ENCODE measurements around the gene SLC44A4.
"Not testable (repeated sequence)": the region's sequence is repeated elsewhere in the genome, so short reads cannot be mapped to it uniquely, and the experiment has no call there.

The SLC44A4 gene

DNA sequence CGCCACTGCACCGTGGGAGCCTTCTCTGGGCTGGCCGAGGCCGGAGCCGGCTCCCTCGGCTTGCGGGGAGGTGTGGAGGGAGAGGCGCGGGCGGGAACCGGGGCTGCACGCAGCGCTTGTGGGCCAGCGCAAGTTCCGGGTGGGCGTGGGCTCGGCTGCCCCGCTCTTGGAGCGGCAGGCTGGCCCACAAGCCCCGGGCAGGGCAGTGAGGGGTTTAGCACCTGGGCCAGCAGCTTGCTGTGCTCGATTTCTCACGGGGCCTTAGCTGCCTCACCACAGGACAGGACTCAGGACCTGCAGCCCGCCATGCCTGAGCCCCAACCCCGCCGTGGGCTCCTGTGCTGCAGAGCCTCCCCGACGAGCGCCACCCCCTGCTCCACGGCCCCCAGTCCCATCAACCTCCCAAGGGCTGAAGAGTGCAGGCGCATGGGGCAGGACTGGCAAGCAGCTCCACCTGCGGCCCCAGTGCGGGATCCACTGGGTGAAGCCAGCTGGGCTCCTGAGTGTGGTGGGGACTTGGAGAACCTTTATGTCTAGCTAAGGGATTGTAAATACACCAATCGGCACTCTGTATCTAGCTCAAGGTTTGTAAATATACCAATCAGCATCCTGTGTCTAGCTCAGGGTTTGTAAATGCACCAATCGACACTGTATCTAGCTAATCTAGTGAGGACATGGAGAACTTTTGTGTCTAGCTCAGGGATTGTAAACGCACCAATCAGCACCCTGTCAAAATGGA lies 26.6 kb downstream of the SLC44A4 start:
- DNase-seq: not testable (repeated sequence)

DNA sequence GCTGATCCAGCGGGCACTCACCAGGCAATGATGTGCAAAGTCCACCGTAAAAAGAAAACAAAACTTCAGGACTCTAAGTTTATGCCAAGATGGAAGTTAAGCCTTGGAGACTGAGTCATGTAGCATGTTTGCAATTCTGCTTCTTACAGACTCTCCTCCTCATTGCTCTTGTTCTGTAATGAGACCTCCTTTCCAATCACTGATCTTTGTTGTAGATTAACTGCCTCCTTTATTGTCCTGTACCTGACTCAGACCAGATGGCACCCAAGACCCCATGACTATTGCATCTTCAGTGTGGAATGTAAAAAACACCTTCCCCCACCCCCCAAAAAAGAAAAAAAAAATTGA lies 27.3 kb downstream of the SLC44A4 start:
- no peak for DNase-seq

DNA sequence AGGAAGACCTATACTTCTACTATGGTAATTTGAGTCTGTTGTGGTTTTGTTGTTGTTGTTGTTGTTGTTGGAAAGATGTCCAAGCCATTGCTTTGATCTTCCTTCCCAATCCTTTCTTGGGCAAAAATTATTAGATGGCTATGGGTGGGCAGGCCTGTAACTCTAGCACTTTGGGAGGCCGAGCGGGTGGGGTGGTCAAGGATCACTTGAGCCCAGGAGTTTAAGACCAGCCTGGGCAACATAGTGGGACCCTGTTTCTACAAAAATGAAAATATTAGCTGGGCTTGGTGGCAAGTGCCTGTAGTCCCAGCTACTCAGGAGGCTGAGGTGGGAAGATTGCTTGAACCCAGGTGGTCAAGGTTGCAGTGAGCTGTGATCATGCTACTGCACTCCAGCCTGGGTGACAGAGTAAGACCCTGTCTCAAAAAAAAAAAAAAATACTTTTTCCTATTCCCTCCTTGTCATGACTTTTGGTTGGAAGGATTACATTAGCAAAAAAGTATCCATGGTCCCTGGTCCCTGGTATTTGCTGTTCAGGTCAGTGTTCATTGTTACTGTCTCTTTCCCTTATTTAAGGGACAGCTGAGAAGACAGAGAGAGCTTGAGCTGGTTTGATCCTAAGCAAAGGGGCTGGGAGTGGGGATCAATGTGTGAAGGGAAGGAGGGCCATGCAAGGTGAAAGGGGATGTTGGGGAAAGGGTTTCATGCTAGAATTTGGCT lies 27.9 kb downstream of the SLC44A4 start:
- no peak for DNase-seq

DNA sequence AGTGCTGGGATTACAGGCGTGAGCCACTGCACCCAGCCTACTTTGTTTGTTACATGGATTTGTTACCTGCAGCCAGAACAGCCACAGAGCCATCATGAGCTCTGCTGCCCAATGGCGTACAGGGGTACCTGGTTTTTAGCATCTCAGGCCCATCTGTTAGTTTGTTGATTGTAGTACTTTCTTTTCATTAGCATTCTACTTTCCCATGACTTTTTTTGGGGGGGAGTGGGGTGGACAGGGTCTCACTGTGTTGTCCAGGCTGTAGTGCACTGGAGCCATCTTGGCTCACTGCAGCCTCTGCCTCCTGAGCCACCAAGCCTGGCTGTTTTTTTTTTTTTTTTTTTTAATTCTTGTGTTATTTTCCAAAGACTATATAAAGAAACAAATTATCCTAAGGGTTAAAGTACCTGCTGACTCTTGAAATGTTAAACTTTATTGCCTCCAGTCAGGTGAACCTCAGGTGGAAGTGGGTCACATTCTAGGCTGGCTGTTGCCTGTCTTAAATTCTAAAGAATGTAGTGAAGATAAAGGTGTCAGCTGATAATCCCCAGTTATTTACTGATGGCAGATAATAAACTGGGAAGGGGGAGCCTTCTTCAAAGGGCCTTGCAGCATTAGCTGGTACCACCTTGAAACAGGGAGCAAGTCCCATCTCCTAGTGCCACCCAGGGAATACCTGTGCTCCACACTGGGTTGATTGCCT lies 31.4 kb downstream of the SLC44A4 start:
- DNase-seq: no peak

DNA sequence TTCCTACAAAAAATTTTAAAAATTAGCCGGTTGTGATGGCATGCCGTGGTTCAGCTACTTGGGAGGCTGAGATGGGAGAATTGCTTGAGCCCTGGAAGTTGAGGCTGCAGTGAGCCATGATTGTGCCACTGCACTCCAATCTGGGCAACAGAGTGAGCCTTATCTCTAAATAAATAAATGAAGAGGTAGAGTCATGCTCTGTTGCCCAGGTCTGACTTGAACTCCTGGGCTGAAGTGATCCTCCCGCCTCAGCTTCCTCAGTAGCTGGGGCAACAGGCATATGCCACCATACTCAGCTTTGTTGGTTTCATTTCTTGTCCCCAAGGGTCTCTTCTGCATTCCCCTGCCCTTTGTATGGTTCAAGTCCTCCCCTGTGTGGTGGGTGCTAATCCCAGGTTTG lies 34.3 kb downstream of the SLC44A4 start:
- DNase-seq: no peak

DNA sequence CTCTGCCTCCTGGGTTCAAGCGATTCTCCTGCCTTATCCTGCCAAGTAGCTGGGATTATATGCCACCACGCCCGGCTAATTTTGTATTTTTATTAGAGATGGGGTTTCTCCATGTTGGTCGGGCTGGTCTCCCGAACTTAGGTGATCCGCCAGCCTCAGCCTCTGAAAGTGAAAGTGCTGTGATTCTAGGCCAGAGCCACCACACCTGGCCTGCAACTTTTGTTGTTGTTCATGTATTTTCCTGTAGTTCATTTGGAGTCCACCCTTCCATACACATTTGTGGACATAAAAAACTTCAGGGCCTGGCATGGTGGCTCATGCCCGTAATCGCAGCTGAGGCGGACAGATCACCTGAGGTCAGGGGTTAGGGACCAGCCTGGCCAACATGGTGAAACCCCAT lies 36.7 kb downstream of the SLC44A4 start:
- no peak for DNase-seq

DNA sequence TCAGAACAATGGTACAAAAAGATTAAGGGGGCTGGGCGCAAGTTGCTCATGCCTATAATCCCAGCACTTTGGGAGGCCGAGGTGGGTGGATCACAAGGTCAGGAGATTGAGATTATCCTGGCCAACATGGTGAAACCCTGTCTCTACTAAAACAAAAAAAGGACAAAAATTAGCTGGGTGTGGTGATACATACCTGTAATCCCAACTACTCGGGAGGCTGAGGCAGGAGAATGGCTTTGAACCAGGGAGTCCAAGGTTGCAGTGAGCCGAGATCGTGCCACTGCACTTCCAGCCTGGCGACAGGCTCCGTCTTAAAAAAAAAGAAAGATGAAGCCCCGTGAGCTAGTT lies 39.0 kb downstream of the SLC44A4 start:
- DNase-seq: not testable (repeated sequence)

DNA sequence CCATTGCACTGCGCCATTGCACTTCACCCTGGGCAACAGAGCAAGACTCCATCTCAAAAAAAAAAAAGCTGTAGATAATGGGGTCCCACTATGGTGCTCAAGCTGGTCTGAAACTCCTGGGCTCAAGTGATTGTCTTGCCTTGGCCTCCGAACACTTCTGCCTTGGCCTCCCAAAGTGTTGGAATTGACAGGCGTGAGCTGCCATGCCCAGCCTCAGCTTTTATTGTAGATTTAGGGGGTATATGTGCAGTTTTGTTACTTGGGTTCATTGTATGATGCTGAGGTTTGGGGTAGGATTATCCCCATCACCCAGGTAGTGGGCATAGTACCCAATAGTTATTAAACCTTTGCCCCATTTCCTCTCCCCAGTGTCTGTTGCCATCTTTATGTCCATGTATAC lies 39.8 kb downstream of the SLC44A4 start:
- no peak for DNase-seq

DNA sequence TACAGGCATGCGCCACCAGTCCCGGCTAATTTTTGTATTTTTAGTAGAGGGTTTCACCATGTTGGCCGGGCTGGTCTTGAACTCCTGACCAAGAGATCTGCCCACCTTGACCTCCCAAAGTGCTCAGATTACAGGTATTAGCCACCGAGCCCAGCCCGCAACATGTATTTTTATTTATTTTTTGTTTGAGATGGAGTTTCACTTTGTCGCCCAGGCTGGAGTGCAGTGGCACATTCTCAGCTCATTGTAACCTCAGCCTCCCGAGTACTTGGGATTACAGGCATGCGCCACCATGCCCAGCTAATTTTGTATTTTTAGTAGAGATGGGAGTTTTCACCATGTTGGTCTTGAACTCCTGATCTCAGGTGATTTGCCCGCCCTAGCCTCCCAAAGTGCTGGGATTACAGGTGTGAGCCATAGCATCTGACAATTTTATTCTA lies 40.7 kb downstream of the SLC44A4 start:
- DNase-seq: not testable (repeated sequence)

DNA sequence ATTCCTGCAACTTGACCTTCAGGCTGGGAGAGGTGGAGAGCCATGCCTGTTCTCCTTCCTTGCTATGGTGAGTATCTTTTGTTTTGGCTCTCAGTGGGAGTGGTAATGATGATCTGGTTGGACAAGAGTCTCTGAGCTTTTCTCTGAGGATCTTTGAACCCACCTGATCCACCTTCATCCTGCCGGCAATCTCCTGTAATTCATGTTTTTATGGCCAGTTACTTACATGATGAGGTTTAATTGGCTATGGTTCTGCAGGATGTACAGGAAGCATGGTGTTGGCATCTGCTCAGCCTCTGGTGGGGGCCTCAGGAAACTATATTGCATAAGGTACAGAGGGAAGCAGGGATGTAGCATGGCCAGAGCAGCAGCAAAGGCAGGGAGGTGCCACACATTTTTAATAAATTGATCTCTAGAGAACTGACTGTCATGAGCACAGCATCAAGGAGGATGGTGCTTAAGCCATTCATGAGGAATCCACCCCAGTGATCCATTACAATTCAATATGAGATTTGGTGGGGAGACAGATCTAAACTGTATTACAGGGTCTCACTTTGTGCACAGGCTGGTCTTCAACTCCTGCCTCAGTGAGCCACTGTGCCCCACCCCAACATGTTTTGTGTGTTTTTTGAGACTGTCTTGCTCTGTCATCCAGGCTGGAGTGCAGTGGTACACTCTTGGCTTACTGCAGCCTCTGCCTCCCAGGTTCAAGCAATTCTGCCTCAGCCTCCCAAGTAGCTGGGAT lies 41.3 kb downstream of the SLC44A4 start:
- no peak for DNase-seq

DNA sequence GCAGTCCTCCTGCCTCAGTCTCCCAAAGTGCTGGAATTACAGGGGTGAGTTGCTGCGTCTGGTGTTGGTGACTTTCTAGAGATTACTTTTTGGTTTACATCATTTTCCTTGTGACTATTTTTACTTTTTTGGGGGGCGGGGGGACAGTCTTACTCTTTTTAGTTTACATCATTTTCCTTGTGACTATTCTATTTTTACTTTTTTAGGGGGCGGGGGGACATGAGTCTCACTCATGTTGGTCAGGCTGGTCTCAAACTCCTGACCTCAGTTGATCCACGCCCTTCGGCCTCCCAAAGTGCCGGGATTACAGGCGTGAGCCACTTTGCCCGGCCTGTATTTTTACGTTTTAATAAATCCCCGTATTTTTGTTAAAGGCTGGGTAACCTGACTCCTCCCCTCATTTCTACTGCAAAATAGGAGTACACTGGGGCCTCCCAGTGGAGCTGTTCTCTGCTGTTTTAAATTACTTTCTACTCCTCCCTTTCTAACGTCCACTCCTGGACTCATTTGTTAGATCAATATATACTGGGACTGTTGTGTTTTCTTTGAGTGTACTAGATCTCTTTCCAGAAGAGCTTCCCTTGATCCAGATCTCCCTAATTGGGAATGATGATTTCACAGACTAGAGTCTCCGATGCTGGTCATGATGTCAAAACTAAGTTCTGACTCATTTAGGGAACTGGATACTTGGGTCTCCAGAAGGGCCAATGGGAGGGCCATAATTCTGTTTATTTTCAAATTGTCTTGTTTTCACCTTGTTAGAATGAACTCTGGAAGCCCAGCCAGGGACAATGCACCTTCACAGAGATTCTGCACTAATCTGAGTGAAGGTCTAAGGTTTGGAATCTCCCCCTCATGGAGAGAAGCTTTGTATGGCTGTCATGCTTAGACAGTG lies 42.1 kb downstream of the SLC44A4 start:
- peak; percentile 75 for DNase-seq

DNA sequence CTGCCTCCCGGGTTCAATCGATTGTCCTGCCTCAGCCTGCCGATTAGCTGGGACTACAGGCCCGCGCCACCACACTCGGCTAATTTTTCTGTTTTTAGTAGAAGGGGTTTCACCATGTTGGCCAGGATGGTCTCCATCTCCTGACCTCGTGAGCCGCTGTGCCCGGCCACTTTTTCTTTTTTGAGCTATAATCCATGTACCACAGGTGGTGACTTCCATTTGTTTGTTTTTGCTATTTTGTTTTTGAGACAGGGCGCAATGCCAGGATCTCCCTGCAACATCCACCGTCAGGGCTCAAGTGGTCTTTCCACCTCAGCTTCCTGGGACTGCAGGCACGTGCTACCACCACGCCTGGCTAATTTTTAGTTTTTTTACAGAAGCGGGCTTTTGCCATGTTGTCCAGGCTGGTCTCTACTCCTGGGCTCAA lies 42.7 kb downstream of the SLC44A4 start:
- no peak for DNase-seq

DNA sequence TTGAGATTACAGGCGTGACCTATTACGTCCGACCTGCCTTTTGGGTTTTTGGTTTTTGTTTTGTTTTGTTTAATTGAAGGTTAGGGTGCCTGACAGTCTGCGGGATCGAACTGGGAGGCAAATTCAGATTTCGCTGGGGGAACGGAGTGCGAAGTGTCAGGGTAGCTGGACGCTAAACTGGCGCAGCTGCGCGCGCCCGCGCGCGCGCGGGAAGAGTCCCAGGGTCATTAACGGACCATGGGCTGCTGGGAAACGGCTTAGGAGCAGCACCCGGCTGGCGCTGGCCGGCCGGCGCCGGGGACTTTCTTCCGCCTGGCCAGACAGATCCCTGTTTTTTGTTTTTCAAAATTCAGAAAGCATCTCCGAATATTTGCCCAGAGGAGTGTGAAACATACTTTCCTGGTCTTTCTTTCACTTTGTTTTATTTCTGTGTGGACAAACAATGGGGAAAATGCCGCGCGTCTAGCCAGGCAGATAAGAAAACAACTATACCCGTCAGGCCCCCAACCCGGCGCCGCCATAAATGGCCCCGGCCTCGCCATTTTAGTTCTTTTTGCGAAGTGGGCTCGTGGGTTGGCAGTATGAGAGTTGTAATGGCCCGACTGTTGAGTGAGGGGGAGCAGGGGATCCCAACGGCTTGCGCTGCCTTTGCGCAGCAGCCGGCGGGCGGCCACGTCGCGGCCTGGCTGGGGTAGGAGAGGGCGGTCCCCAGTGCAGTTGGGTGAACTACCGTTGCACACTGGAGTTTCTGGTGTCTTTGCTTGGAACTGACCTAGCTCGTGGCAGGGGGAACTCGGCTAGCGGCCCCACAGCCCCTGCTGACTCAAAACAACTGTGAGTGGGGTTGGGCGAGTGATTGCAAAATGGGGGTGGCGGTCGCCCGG lies 44.2 kb downstream of the SLC44A4 start:
- DNase-seq: peak; percentile 86

DNA sequence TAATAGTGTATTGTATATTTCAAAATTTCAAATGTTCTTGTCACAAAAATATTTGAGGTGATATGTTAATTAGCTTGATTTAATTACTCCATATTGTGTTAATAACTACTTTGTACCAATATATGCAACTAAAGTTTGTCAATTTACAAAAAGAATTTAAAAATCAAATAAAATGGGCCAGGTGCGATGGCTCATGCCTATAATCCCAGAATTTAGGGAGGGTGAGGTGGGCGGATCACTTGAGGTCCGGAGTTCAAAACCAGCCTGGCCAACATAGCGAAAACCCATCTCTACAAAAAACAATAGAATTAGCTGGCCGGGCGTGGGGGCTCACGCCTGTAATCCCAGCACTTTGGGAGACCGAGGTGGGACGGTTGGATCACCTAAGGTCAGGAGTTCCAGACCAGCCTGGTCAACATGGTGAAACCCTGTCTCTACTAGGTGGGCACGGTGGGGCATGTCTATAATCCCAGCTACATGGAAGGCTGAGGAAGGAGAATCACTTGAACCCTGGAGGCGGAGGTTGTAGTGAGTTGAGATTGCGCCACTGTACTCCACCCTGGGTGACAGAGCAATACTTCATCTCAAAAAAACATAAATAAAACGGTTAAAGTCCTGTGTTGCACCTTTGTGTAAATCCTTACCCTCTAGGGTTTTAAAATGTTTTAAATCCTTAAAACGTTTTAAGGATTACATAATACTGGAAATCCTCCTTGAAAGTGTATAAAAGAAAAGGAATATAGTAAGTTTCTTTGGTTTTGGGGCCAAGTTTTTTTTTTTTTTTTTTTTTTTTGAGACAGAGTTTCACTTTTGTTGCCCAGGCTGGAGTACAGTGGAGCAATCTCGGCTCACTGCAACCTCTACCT lies 47.2 kb downstream of the SLC44A4 start:
- DNase-seq: peak; percentile 80

DNA sequence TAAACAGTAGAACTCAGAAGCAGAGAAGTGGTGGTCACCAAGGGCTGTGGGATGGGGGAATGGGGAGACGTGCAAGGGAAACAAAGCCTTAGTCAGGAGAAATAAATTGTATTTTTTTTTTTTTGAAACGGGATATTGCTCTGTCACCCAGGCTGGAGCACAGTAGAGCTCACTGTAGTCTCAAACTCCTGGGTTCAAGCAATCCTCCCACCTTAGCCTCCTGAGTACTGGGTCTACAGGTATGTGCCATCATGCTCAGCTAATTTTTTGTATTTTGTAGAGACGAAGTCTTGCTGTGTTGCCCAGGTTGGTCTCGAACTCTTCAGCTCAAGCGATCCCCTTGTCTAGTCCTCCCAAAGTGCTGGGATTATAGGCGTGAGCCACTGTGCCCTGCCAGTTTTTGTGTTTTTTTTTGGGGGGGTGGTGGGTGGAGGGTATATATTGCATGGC lies 47.9 kb downstream of the SLC44A4 start:
- DNase-seq: no peak

DNA sequence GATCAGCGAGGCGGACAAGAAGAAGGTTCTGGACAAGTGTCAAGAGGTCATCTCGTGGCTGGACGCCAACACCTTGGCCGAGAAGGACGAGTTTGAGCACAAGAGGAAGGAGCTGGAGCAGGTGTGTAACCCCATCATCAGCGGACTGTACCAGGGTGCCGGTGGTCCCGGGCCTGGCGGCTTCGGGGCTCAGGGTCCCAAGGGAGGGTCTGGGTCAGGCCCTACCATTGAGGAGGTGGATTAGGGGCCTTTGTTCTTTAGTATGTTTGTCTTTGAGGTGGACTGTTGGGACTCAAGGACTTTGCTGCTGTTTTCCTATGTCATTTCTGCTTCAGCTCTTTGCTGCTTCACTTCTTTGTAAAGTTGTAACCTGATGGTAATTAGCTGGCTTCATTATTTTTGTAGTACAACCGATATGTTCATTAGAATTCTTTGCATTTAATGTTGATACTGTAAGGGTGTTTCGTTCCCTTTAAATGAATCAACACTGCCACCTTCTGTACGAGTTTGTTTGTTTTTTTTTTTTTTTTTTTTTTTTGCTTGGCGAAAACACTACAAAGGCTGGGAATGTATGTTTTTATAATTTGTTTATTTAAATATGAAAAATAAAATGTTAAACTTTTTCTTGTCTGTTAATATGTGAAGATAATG lies 49.0 kb downstream of the SLC44A4 start:
- peak; percentile 60 for DNase-seq

DNA sequence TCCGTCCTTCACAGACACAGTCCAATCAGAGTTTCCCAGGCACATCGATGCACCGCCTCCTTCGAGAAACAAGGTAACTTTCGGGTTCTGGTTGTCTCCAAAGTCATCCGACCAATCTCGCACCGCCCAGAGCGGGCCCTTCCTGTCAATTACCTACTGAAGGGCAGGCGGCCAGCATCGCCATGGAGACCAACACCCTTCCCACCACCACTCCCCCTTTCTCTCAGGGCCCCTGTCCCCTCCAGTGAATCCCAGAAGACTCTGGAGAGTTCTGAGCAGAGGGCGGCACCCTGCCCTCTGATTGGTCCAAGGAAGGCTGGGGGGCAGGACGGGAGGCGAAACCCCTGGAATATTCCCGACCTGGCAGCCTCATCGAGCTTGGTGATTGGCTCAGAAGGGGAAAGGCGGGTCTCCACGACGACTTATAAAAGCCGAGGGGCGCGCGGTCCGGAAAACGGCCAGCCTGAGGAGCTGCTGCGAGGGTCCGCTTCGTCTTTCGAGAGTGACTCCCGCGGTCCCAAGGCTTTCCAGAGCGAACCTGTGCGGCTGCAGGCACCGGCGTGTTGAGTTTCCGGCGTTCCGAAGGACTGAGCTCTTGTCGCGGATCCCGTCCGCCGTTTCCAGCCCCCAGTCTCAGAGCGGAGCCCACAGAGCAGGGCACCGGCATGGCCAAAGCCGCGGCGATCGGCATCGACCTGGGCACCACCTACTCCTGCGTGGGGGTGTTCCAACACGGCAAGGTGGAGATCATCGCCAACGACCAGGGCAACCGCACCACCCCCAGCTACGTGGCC lies 51.3 kb downstream of the SLC44A4 start, which contains the start of gene HSPA1B:
HSPA1B (plus strand) TSS at position 453 of the 794 bp plus-strand sequence; CDS start at position 666, 213 bp downstream.
- DNase-seq: peak; percentile 99

DNA sequence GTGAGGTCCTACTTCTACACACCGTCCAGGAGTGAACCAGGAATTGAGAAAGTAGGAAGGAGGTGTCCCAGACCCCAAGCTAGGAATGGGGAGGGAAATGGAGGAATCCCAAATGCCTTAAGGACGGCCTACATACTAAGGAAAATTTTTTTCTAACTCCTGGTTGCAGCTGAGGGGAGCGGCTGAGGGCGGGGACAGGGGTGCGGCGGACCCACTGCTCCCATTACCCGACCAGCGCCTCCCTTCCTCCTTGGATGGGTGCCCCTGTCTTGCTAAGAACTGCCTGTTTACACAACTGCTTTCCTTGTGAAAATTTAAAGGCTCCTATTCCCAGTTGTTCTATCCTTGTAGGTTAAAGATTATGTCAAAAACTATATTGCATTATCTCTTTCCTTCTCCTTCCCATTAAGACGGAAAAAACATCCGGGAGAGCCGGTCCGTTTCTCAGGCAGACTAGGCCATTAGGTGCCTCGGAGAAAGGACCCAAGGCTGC lies 52.0 kb downstream of the SLC44A4 start:
- no peak for DNase-seq
